ENCODE results near the gene C5orf58.

C5orf58 gene

GRCh38 chr5:170232786-170233185 lies at the start of gene C5orf58:
Gene C5orf58 (plus strand): TSS chr5:170232985. CDS start chr5:170234977, 1,992 bp downstream.
- DNase-seq (ENCODE audit: low read depth), result no peak

- DNase-seq (ENCODE audit: low read depth), result peak; percentile 45
Measured at GRCh38 chr5:170183816-170184687, 48.7 kb upstream of the C5orf58 start.

DNA sequence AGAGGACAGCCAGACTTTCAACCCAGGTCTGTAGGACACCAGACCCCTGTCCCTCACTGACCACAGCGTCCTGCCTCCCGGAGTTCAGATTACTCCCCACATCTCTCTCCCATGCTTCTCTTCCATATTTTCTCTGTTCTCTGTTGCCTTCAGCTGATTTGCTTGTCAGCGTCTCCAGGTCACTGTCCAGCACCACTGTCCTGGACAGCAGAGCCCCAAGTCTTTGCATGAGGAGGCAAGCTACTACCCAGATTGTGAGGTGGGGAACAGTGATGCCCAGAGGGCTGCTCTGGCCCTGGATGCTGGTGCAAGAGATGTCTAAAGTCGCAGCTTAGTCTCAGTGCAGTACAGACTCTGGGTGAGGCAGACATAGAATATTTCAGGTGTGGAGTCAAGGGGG lies 48.0 kb upstream of the C5orf58 start:
- DNase-seq (ENCODE audit: low read depth), result no peak

- DNase-seq (ENCODE audit: low read depth), result no peak
Measured at GRCh38 chr5:170186156-170186555, 46.6 kb upstream of the C5orf58 start.

- DNase-seq (ENCODE audit: low read depth), result no peak
Measured at GRCh38 chr5:170186856-170187255, 45.9 kb upstream of the C5orf58 start.

GRCh38 chr5:170190436-170191134 lies 42.2 kb upstream of the C5orf58 start:
- no peak for DNase-seq (ENCODE audit: low read depth)

GRCh38 chr5:170192829-170193228 lies 40.0 kb upstream of the C5orf58 start:
- DNase-seq (ENCODE audit: low read depth), result no peak

DNA sequence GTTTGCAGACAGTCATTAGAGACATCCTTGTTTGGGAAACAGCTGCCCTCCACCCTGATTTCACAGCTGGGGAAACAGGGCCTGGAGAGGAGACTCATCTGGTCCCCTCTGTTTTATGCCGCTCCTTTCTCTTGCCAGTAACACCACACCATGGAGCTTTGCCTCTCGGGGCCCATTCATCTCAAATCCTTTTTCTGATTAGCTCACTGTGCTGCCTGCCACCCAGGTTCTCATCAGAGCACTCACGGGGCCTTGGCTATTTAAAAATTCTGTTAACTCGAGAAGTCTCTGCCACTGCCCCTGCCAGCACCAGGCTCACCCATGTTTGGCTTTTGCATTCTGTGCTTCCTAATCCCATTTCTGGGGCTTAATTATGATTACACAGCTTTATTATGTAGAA lies 36.8 kb upstream of the C5orf58 start:
- DNase-seq (ENCODE audit: low read depth), result no peak

GRCh38 chr5:170200876-170201275 lies 31.9 kb upstream of the C5orf58 start:
- DNase-seq (ENCODE audit: low read depth), result no peak

- DNase-seq (ENCODE audit: low read depth), result no peak
Measured at GRCh38 chr5:170201311-170201710, 31.5 kb upstream of the C5orf58 start.

- no peak for DNase-seq (ENCODE audit: low read depth)
Measured at GRCh38 chr5:170202117-170202516, 30.7 kb upstream of the C5orf58 start.

DNA sequence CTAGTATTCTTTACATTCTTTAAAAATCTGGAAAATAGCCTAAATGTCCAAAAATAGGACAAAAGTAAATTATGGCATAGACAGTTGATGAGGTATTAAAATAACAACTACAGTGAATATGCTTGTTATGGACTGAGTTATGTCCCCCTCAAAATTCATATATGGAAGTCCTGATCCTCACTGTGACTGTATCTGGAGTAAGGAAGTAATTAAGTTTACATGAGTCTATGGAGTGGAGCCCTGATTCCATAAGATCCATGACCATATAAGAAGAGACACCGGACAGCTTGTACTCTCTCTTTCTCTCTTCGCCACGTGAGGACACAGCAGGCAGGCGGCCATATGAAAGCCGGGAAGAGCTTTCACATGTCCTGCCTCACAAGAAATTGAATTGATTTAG lies 28.6 kb upstream of the C5orf58 start:
- DNase-seq (ENCODE audit: low read depth), result no peak

GRCh38 chr5:170206216-170206615 lies 26.6 kb upstream of the C5orf58 start:
- no peak for DNase-seq (ENCODE audit: low read depth)

DNA sequence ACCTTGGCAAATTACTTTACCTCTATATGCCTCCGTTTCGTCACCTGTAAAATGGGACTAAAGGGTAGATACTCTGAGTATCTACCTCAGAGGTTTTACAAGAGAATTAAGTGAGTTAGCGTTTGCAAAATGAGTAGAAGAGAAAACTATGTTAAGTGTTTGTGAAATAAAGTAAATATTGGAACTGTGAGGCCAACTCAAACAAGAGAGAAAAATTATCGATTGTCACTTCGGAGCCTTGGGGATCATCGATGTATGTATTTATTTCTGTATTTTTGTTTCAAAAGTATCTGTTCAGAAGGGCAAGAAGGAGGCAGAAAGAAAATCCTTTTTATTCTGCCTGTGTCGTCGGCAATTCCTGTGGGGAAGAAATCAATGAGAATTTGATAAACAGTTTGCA lies 25.8 kb upstream of the C5orf58 start:
- DNase-seq (ENCODE audit: low read depth), result no peak

DNA sequence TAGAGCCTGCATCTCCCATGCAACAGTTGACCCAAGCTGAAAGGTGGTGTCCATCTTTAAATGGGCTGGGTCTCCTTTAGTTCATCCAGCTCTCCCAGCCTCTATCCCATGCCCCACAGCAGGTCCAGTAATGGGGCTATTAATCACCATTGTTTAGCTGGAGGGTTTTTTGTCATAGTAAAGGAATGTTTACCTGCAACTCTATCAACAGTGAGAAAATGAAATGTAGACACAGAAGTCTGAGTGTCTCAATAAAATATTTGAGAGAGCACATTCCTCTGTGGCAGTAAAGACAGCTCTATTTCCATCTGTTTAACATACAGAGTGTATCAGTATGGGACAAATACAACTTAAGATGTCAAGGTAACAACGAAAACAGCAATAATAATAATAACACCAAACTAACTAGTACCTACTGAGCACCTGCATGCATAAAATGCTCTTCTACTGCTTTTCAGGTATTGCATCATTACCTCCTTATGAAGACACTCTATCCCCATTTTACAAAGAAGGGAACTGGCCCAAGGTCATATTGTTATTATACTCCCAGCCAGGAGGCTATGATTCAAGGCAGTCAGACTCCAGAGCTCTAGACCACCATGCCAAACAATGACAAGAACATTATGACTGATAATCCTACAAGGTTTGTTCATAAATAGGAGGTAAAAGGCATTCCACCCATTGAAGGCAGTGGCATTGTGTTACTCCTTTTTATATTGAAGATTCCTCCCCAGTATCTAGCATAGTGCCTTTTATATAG lies 21.0 kb upstream of the C5orf58 start:
- DNase-seq (ENCODE audit: low read depth), result no peak

GRCh38 chr5:170216257-170216864 lies 16.4 kb upstream of the C5orf58 start:
- DNase-seq (ENCODE audit: low read depth), result no peak

DNA sequence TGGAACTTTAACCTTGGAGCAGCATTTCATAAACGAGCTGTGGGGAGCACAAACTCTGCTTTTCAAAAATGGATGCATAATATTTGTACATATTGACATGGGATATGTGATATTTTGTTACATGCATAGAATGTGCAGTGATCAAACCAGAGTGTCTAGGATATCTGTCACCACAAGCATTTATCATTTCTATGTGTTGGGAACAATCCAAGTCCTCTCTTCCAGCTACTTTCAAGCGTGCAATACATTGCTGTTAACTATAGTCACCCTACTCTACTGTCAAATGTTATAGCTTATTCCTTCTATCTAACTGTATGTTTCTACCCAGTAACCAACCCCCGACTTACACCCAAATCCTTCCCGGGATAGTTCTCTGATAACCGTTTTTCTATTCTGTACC lies 15.0 kb upstream of the C5orf58 start:
- no peak for DNase-seq (ENCODE audit: low read depth)

GRCh38 chr5:170218726-170219125 lies 14.1 kb upstream of the C5orf58 start:
- DNase-seq (ENCODE audit: low read depth), result no peak

- DNase-seq (ENCODE audit: low read depth), result no peak
Measured at GRCh38 chr5:170219615-170220014, 13.2 kb upstream of the C5orf58 start.

DNA sequence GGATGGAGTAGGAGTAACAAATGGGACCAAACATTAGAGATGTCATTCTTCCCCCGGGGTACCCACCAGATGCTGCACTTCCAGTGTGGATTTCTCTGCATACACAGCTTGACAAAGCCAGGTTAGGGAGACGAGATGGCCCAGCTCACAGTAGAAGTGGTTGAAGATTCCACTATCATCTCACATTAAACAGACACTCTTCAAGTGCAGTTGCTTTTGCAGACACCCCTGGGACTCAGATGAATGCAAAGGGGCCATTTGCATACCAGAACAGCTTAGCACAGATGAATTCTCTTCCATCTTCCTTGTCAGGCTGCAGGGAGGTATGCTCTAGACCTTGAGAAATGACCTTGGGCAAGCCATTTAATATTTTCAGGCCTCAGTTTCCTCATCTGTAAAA lies 12.6 kb upstream of the C5orf58 start:
- DNase-seq (ENCODE audit: low read depth), result no peak

DNA sequence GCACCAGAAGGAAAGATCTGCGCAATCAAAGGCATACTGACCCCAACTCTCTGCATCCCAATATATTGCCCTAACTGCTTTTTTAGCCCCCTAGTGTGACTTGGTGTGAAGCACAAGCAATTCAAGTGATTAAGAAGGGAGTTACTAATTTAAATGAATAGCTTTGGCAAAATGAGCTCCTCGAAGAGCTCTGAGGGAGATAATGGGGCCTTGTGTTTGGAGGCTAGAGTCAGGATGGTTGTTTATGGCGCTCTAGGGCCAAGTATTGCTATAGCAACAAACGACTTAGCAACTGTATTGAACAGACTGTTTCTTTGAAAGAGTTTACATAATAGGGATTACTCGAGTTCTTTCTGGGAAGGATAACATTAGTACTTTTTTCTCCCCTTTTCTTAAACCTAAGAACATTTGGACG lies 11.5 kb upstream of the C5orf58 start:
- no peak for DNase-seq (ENCODE audit: low read depth)

DNA sequence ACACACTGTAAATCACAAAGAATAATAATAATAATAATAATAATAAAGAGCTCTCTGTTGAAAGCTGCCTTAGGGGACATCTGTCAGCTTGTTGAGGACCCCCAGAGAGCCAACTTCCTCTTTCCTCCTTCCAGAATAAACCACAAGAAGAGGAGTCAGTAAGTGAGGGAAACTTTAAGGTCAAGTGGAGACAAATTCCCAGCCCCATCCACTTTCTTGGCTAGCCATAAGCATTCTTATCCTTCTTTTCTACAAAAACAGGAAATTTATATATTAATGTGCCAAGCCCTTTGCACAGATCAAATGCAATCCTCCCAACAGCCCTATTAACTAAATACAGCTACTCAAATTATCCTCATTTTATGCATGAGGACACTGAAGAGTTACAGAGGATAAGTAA lies 9.4 kb upstream of the C5orf58 start:
- DNase-seq (ENCODE audit: low read depth), result no peak

All from activated T-cell treated with anti-CD3 and anti-CD28 coated beads for 48 hours (primary cell).